HEK293 (cell line): Measurements from ENCODE around the gene KAT2B.

Source experiments
- CTCF ChIA-PET: fragments of 350-600 bp; formaldehyde crosslinking; extraction: SDS; loops from one replicate; lab custom pipeline; 2021; ENCODE audit warnings: antibody characterized with exemption; lab: Yijun Ruan, JAX
- POLR2A ChIA-PET: fragments of 300-600 bp; formaldehyde crosslinking; extraction: SDS; loops from one replicate; lab custom pipeline; 2020; ENCODE audit warnings: antibody characterized with exemption, inconsistent platforms; lab: Yijun Ruan, JAX
- H3K27ac ChIP-seq: fragments of 200-500 bp; sonication (Bioruptor generic); 2 replicates; pipeline ENCODE4 v1.5.1; 2014; ENCODE audit warnings: low read depth, low read length, control low read depth, inconsistent platforms; ENCODE audit errors: extremely low read depth
- H3K36me3 ChIP-seq, 2 experiments: fragments of 200-500 bp in 1 of 2; sonication (Bioruptor generic) in 1 of 2; 1 replicate in 1 of 2; 2 replicates in 1 of 2; pipeline ENCODE4 v1.5.1; 2014 to 2017; ENCODE audit warnings: inconsistent platforms in 2 of 2, low read length in 2 of 2; ENCODE audit not compliant: control insufficient read depth in 2 of 2, insufficient read depth in 1 of 2
- H3K4me1 ChIP-seq: fragments of 200-500 bp; sonication (Bioruptor generic); 2 replicates; pipeline ENCODE4 v1.5.1; 2014; ENCODE audit warnings: mild to moderate bottlenecking, low read length, inconsistent platforms; ENCODE audit not compliant: control insufficient read depth, insufficient read depth
- H3K4me3 ChIP-seq: 2 replicates; pipeline ENCODE4 v1.5.1; 2011; ENCODE audit warnings: low read depth, mild to moderate bottlenecking, control low read depth, low read length, moderate library complexity
- H3K9me3 ChIP-seq: fragments of 200-500 bp; sonication (Bioruptor generic); 2 replicates; pipeline ENCODE4 v1.5.1; 2014; ENCODE audit warnings: low read depth, low read length, inconsistent platforms; ENCODE audit not compliant: control insufficient read depth, insufficient read depth
- KLF10 ChIP-seq: fragments of 450-650 bp; IDR thresholded peaks from 2 replicates; pipeline ENCODE4 v1.5.1; 2018; ENCODE audit warnings: missing biosample characterization, mild to moderate bottlenecking, missing genetic modification characterization
- MZF1 ChIP-seq: fragments of 450-650 bp; formaldehyde crosslinking; IDR thresholded peaks from 2 replicates; pipeline ENCODE4 v1.5.1; 2017; ENCODE audit warnings: missing biosample characterization, missing genetic modification characterization, borderline replicate concordance
- ZBTB11 ChIP-seq: fragments of 450-650 bp; formaldehyde crosslinking; conservative IDR thresholded peaks from 2 replicates; pipeline ENCODE4 v1.5.1; 2016; ENCODE audit warnings: low read depth, missing biosample characterization, missing genetic modification characterization
- ZBTB20 ChIP-seq: fragments of 450-650 bp; formaldehyde crosslinking; IDR thresholded peaks from 2 replicates; pipeline ENCODE4 v1.5.1; 2016; ENCODE audit warnings: missing biosample characterization, missing genetic modification characterization
- ZNF148 ChIP-seq: fragments of 450-650 bp; formaldehyde crosslinking; IDR thresholded peaks from 2 replicates; pipeline ENCODE4 v1.5.0; 2017; ENCODE audit warnings: missing biosample characterization, missing genetic modification characterization, borderline replicate concordance
- ZNF202 ChIP-seq: fragments of 450-650 bp; formaldehyde crosslinking; IDR thresholded peaks from 2 replicates; pipeline ENCODE4 v1.5.1; 2016; ENCODE audit warnings: missing biosample characterization, missing genetic modification characterization, borderline replicate concordance
- ZNF211 ChIP-seq: fragments of 450-650 bp; formaldehyde crosslinking; IDR thresholded peaks from 2 replicates; pipeline ENCODE4 v1.5.1; 2016; ENCODE audit warnings: low read depth, missing biosample characterization, missing genetic modification characterization
- ZNF221 ChIP-seq: fragments of 450-650 bp; formaldehyde crosslinking; IDR thresholded peaks from 2 replicates; pipeline ENCODE4 v1.5.1; 2017; ENCODE audit warnings: missing biosample characterization, missing genetic modification characterization, borderline replicate concordance
- ZNF23 ChIP-seq: fragments of 450-650 bp; formaldehyde crosslinking; IDR thresholded peaks from 2 replicates; pipeline ENCODE4 v1.5.1; 2016; ENCODE audit warnings: missing biosample characterization, missing genetic modification characterization, borderline replicate concordance
- ZNF354C ChIP-seq: fragments of 450-650 bp; formaldehyde crosslinking; IDR thresholded peaks from 2 replicates; pipeline ENCODE4 v1.5.1; 2016; ENCODE audit warnings: missing biosample characterization, missing genetic modification characterization, low read depth, borderline replicate concordance
- ZNF404 ChIP-seq: fragments of 450-650 bp; formaldehyde crosslinking; IDR thresholded peaks from 2 replicates; pipeline ENCODE4 v1.5.1; 2017; ENCODE audit warnings: missing biosample characterization, missing genetic modification characterization
- ZNF501 ChIP-seq: fragments of 450-650 bp; formaldehyde crosslinking; IDR thresholded peaks from 2 replicates; pipeline ENCODE4 v1.5.1; 2016; ENCODE audit warnings: missing biosample characterization, missing genetic modification characterization
- ZNF571 ChIP-seq: fragments of 450-650 bp; formaldehyde crosslinking; IDR thresholded peaks from 2 replicates; pipeline ENCODE4 v1.5.0; 2017; ENCODE audit warnings: missing biosample characterization, missing genetic modification characterization
- ZNF600 ChIP-seq: fragments of 450-650 bp; formaldehyde crosslinking; IDR thresholded peaks from 2 replicates; pipeline ENCODE4 v1.5.1; 2016; ENCODE audit warnings: missing biosample characterization, missing genetic modification characterization
- ZNF776 ChIP-seq: fragments of 450-650 bp; formaldehyde crosslinking; IDR thresholded peaks from 2 replicates; pipeline ENCODE4 v1.5.0; 2017; ENCODE audit warnings: missing biosample characterization, missing genetic modification characterization, borderline replicate concordance
- TF ChIP-seq, protein P1 (sequence below): fragments of 450-650 bp; formaldehyde crosslinking; optimal IDR thresholded peaks from 2 replicates; pipeline ENCODE3; 2016; ENCODE audit warnings: missing biosample characterization, mild to moderate bottlenecking, missing genetic modification characterization
- TF ChIP-seq, protein P2 (sequence below): fragments of 450-650 bp; formaldehyde crosslinking; IDR thresholded peaks from 2 replicates; pipeline ENCODE4 v1.5.1; 2016; ENCODE audit warnings: missing biosample characterization, missing genetic modification characterization

Gene KAT2B

DNA sequence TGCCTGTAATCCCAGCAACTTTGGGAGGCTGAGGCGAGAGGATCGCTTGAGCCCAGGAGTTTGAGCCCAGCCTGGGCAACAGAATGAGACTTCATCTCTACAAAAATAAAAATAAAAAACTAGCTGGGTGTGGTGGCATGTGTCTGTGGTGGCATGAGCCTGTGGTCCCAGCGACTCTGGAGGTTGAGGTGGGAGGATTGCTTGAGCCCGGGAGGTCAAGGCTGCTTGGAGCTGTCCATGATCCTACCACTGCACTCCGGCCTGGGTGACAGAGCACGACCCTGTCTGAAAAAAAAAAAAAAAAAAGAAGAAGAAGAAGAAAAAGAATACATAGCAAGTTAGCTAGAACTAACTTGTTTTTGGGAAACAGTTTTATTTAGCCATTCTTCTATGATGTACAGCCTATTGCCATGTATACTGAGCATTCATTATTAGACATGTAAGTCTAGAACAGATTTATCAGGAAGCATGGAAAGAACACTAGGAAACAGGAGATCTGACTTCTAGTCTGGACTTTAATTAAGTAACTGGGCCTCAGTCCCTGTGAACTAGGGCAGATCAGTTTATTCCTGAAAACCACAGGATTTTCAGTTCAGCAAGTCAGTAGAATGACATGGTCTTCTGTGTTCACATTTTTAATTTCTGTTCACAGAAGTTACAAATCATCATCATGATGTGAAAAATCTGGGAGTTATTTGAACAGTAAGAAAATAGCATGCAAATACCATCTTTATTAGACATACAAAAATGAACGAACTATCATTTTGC lies 65.5 kb downstream of the KAT2B start:
- ChIA-PET CTCF (no interaction called here), POLR2A (interaction anchor here (0.9 kb wide), 1 partner anchor 64 kb away, joined by 7 read pairs; no protein-coding TSS in a partner anchor)
- no peak overlapping the region for H3K27ac ChIP-seq
- TF ChIP-seq KLF10 (tag by site-specific recombination), result no peak
- H3K4me3 ChIP-seq, result no peak overlapping the region
- peaks cover 0 to 3% of the 10 kb centered on the region in 2 experiments; a peak in 1 of 3 replicates for H3K36me3 ChIP-seq
- H3K9me3 ChIP-seq, result no peaks in the 10 kb centered on the region
- H3K4me1 ChIP-seq, result no peaks in the 10 kb centered on the region

GRCh38 chr3:20107722-20108121 lies 67.5 kb downstream of the KAT2B start:
- POLR2A ChIA-PET, result no interaction called here
- no peaks in the 10 kb centered on the region for H3K4me1 ChIP-seq
- H3K4me3 ChIP-seq, result no peak overlapping the region
- H3K27ac ChIP-seq, result no peak overlapping the region
- TF ChIP-seq ZBTB11 (tag by site-specific recombination) (no peak), ZNF600 (tag by site-specific recombination) (no peak), ZNF501 (tag by site-specific recombination) (no peak), ZNF211 (tag by site-specific recombination) (no peak), ZNF776 (tag by site-specific recombination) (no peak), ZNF404 (tag by site-specific recombination) (no peak), MZF1 (tag by site-specific recombination) (no peak), ZNF571 (tag by site-specific recombination) (no peak), ZNF23 (tag by site-specific recombination) (no peak), ZBTB20 (tag by site-specific recombination) (no peak), ZNF148 (tag by site-specific recombination) (no peak), ZNF354C (tag by site-specific recombination) (no peak), ZNF202 (no peak), ZNF221 (tag by site-specific recombination) (no peak)
- TF ChIP-seq, protein P1, sequence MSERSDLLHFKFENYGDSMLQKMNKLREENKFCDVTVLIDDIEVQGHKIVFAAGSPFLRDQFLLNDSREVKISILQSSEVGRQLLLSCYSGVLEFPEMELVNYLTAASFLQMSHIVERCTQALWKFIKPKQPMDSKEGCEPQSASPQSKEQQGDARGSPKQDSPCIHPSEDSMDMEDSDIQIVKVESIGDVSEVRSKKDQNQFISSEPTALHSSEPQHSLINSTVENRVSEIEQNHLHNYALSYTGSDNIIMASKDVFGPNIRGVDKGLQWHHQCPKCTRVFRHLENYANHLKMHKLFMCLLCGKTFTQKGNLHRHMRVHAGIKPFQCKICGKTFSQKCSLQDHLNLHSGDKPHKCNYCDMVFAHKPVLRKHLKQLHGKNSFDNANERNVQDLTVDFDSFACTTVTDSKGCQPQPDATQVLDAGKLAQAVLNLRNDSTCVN (tag by site-specific recombination), result no peak
- TF ChIP-seq, protein P2, sequence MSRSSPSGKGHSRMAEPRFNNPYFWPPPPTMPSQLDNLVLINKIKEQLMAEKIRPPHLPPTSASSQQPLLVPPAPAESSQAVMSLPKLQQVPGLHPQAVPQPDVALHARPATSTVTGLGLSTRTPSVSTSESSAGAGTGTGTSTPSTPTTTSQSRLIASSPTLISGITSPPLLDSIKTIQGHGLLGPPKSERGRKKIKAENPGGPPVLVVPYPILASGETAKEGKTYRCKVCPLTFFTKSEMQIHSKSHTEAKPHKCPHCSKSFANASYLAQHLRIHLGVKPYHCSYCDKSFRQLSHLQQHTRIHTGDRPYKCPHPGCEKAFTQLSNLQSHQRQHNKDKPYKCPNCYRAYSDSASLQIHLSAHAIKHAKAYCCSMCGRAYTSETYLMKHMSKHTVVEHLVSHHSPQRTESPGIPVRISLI (tag by site-specific recombination), result no peak
- peaks cover 0 to 4% of the 10 kb centered on the region in 2 experiments; a peak in 1 of 3 replicates for H3K36me3 ChIP-seq
- CTCF ChIA-PET, result no interaction called here
- no peaks in the 10 kb centered on the region for H3K9me3 ChIP-seq
